HCT116 (cell line): ENCODE results near the gene URB1. TPM values are rescaled to one million over a fixed set of nuclear protein-coding genes. Genes with fewer than 3 reads are reported as not detected.

Experiments used
- ATAC-seq: fragments of 200-7000 bp; cut with Tn5 transposase; 2 replicates; pipeline ENCODE4 v1.9.1; 2020; ENCODE audit warnings: mild to moderate bottlenecking, moderate library complexity
- BruUV-seq: library from RNA; stranded (reverse); fragments of 400-500 nt; replicated peaks from 2 replicates; lab custom pipeline; 2021; lab: Mats Ljungman, UMichigan
- CTCF ChIA-PET: fragments of 300-600 bp; sonication (Branson Sonifier 250); formaldehyde crosslinking; loops from one replicate; lab custom pipeline; 2021; ENCODE audit warnings: antibody characterized with exemption; lab: Charles Lee
- POLR2A ChIA-PET: fragments of 300-600, 350-600 bp; sonication (Branson Sonifier 250); formaldehyde crosslinking; loops from one replicate; lab custom pipeline; 2021; ENCODE audit warnings: antibody characterized with exemption; lab: Charles Lee
- RAD21 ChIA-PET, 2 experiments: fragments of 300-600 bp; sonication (Branson Sonifier 250); formaldehyde crosslinking; loops; one replicate each; lab custom pipeline; 2023; ENCODE audit warnings: low total read pairs in 2 of 2; ENCODE audit not compliant: uncharacterized antibody in 2 of 2, unreplicated experiment in 2 of 2, low non-redundant PET in 1 of 2; lab: Charles Lee
- DNase-seq: peaks from one replicate; pipeline ENCODE4 v3.0.0-alpha.2; 2010; ENCODE audit warnings: low read depth, low spot score
- H2AFZ ChIP-seq: fragments of 200-600 bp; shearing (Covaris generic), sonication (generic); 2 replicates; pipeline ENCODE4 v1.6.1; 2017; ENCODE audit warnings: low read depth, mixed run types, mixed read lengths, antibody characterized with exemption, low read length; ENCODE audit not compliant: poor library complexity, severe bottlenecking
- H3K27ac ChIP-seq: 2 replicates; pipeline ENCODE4 v1.5.1; 2012; ENCODE audit warnings: low read depth, low read length
- H3K27me3 ChIP-seq: fragments of 200-600 bp; sonication (generic); 2 replicates; pipeline ENCODE4 v1.6.1; 2016; ENCODE audit warnings: mixed run types, low read length, mixed read lengths; ENCODE audit not compliant: insufficient read depth
- H3K36me3 ChIP-seq, 2 experiments: fragments of 200-500 bp in 1 of 2; fragments of 200-600 bp in 1 of 2; sonication (Bioruptor generic) in 1 of 2; sonication (generic) in 1 of 2; 2 replicates each; pipeline versions ENCODE4 v1.5.1 to v1.6.1; 2014 to 2016; ENCODE audit warnings: low read length in 2 of 2, inconsistent platforms in 1 of 2, mixed read lengths in 1 of 2, mixed run types in 1 of 2; ENCODE audit not compliant: insufficient read depth in 2 of 2, control insufficient read depth in 1 of 2
- H3K4me1 ChIP-seq, 2 experiments: fragments of 200-600 bp in 1 of 2; sonication (generic) in 1 of 2; 2 replicates each; pipeline versions ENCODE4 v1.5.1 to v1.6.1; 2012 to 2017; ENCODE audit warnings: low read length in 2 of 2, inconsistent platforms in 1 of 2, mild to moderate bottlenecking in 1 of 2, mixed read lengths in 1 of 2, mixed run types in 1 of 2, moderate library complexity in 1 of 2; ENCODE audit not compliant: insufficient read depth in 2 of 2, control insufficient read depth in 1 of 2
- H3K4me2 ChIP-seq: fragments of 200-600 bp; sonication (generic); 2 replicates; pipeline ENCODE4 v1.6.1; 2017; ENCODE audit warnings: mixed run types, low read length, mixed read lengths
- H3K4me3 ChIP-seq, 2 experiments: fragments of 200-600 bp in 1 of 2; sonication (generic) in 1 of 2; replicated peaks in 1 of 2; 2 replicates each; pipeline ENCODE4 v1.5.1; 2011 to 2016; ENCODE audit warnings: low read length in 2 of 2, control low read depth in 1 of 2, low read depth in 1 of 2, mild to moderate bottlenecking in 1 of 2, mixed read lengths in 1 of 2, mixed run types in 1 of 2
- H3K79me2 ChIP-seq: fragments of 200-600 bp; sonication (generic); 2 replicates; pipeline ENCODE4 v1.6.1; 2017; ENCODE audit warnings: mild to moderate bottlenecking, mixed run types, low read length, moderate library complexity, mixed read lengths; ENCODE audit not compliant: insufficient read depth
- H3K9ac ChIP-seq: fragments of 200-600 bp; sonication (generic); 2 replicates; pipeline ENCODE4 v1.6.1; 2016; ENCODE audit warnings: low read length, mixed read lengths
- H3K9me2 ChIP-seq: fragments of 200-600 bp; sonication (generic), shearing (Covaris generic); 2 replicates; pipeline ENCODE4 v1.6.1; 2017; ENCODE audit warnings: mixed run types, mild to moderate bottlenecking, moderate library complexity; ENCODE audit not compliant: insufficient read depth
- H3K9me3 ChIP-seq, 2 experiments: fragments of 200-500 bp in 1 of 2; fragments of 200-600 bp in 1 of 2; sonication (Bioruptor generic) in 1 of 2; sonication (generic) in 1 of 2; 2 replicates each; pipeline ENCODE4 v1.6.1; 2014 to 2017; ENCODE audit warnings: low read length in 2 of 2, mixed read lengths in 2 of 2, inconsistent platforms in 1 of 2, low read depth in 1 of 2, mild to moderate bottlenecking in 1 of 2, mixed run types in 1 of 2, moderate library complexity in 1 of 2; ENCODE audit not compliant: control insufficient read depth in 1 of 2, insufficient read depth in 1 of 2
- H4K20me1 ChIP-seq: fragments of 200-600 bp; sonication (generic), shearing (Covaris generic); 2 replicates; pipeline ENCODE4 v1.6.1; 2017; ENCODE audit warnings: mixed run types, mild to moderate bottlenecking, moderate library complexity; ENCODE audit not compliant: insufficient read depth
- ATF3 ChIP-seq: IDR thresholded peaks from 2 replicates; pipeline ENCODE4 v1.6.1; 2012
- CEBPB ChIP-seq: IDR thresholded peaks from 2 replicates; pipeline ENCODE4 v1.6.1; 2012; ENCODE audit warnings: low read depth
- CTCF ChIP-seq, 3 experiments: fragments of 200-600 bp in 1 of 3; sonication (generic) in 1 of 3; IDR thresholded peaks in 2 of 3; conservative IDR thresholded peaks in 1 of 3; 2 replicates each; pipeline ENCODE4 v1.5.1; 2012 to 2017; ENCODE audit warnings: low read depth in 2 of 3, low read length in 2 of 3, antibody characterized with exemption in 1 of 3, borderline replicate concordance in 1 of 3, control low read depth in 1 of 3, mild to moderate bottlenecking in 1 of 3, mixed read lengths in 1 of 3, mixed run types in 1 of 3, moderate library complexity in 1 of 3; ENCODE audit not compliant: insufficient read depth in 1 of 3
- EGR1 ChIP-seq: IDR thresholded peaks from 2 replicates; pipeline ENCODE4 v1.6.1; 2012; ENCODE audit warnings: low read depth
- ELF1 ChIP-seq: IDR thresholded peaks from 2 replicates; pipeline ENCODE4 v1.6.1; 2012; ENCODE audit warnings: low read depth, borderline replicate concordance
- EZH2 ChIP-seq: fragments of 200-600 bp; sonication (generic); IDR thresholded peaks from 2 replicates; pipeline ENCODE4 v1.6.1; 2017; ENCODE audit warnings: antibody characterized with exemption, mixed run types
- EZH2phosphoT487 ChIP-seq: fragments of 200-600 bp; IDR thresholded peaks from 2 replicates; pipeline ENCODE4 v1.6.1; 2018; ENCODE audit warnings: antibody characterized with exemption, borderline replicate concordance
- JUND ChIP-seq: IDR thresholded peaks from 2 replicates; pipeline ENCODE4 v1.6.1; 2012
- MAX ChIP-seq: IDR thresholded peaks from 2 replicates; pipeline ENCODE4 v1.6.1; 2012
- POLR2A ChIP-seq: IDR thresholded peaks from 2 replicates; pipeline ENCODE4 v1.7.0; 2011; ENCODE audit warnings: borderline replicate concordance; ENCODE audit not compliant: insufficient read depth, insufficient read length; ENCODE audit errors: extremely low read depth
- REST ChIP-seq: IDR thresholded peaks from 2 replicates; pipeline ENCODE4 v1.6.1; 2012; ENCODE audit warnings: low read depth
- SRF ChIP-seq: IDR thresholded peaks from 2 replicates; pipeline ENCODE4 v1.6.1; 2012; ENCODE audit warnings: low read depth
- TCF7L2 ChIP-seq: IDR thresholded peaks from 2 replicates; pipeline ENCODE4 v1.7.0; 2011; ENCODE audit warnings: borderline replicate concordance, inconsistent platforms; ENCODE audit not compliant: insufficient read depth, insufficient read length; ENCODE audit errors: extremely low read depth
- ZBTB33 ChIP-seq: IDR thresholded peaks from 2 replicates; pipeline ENCODE4 v1.6.1; 2011; ENCODE audit warnings: mild to moderate bottlenecking, low read length, moderate library complexity; ENCODE audit not compliant: insufficient replicate concordance; ENCODE audit errors: extremely low read depth
- ZNF274 ChIP-seq: fragments of 200-500 bp; sonication (Bioruptor generic); IDR thresholded peaks from 2 replicates; pipeline ENCODE4 v1.6.1; 2014; ENCODE audit warnings: mild to moderate bottlenecking, low read depth, low read length, inconsistent platforms
- intact Hi-C: fragments of 100-400 bp; cut with micrococcal nuclease; formaldehyde crosslinking; loops from 2 replicates; pipeline ENCODE4 v1.10.0; 2022
- total RNA-seq: library from RNA; stranded (reverse); gene quantifications from one replicate; pipeline ENCODE4 v1.2.1, GENCODE V29; 2021; ENCODE audit not compliant: unreplicated experiment

The URB1 gene
- total RNA-seq, 1 experiment from 2014 or later: 28.3 TPM

- TF ChIP-seq REST: no peak
- TF ChIP-seq ELF1: no peak
- no peak for TF ChIP-seq ATF3
Observed at GRCh38 chr21:32347351-32347750, 45.5 kb downstream of the URB1 start (continued).

GRCh38 chr21:32346951-32347350, 45.9 kb downstream of the URB1 start:
- H3K4me2 ChIP-seq: no peak overlapping the region
- H3K36me3 ChIP-seq: peaks cover 69 to 82% of the 10 kb centered on the region in 2 experiments
- no peaks in the 10 kb centered on the region for H4K20me1 ChIP-seq
- H3K79me2 ChIP-seq: peaks cover 51% of the 10 kb centered on the region
- no peaks in the 10 kb centered on the region for H3K9me2 ChIP-seq
- H3K27ac ChIP-seq: no peak overlapping the region
- intact Hi-C loops: no loop called here
- no peak for DNase-seq
- POLR2A ChIA-PET: no interaction called here
- no peak for ATAC-seq
- H2AFZ ChIP-seq: no peak overlapping the region
- RAD21 ChIA-PET: no interaction called here
- CTCF ChIA-PET: interaction anchor here (0.6 kb wide), 1 partner anchor 254 kb away, joined by 3 read pairs; no protein-coding TSS in a partner anchor
- TF ChIP-seq SRF (no peak), TCF7L2 (no peak), JUND (no peak), CTCF (IDR thresholded peaks at IDR 0.05 in 2 of 3, conservative IDR thresholded peaks at IDR 0.05 in 1 of 3; ENCODE audit: borderline replicate concordance in 1 of 3, insufficient read depth in 1 of 3, low read depth in 2 of 3, low read length in 2 of 3) (no peak), EZH2 (no peak), EGR1 (no peak), ZNF274 (no peak), EZH2phosphoT487 (no peak), ZBTB33 (no peak), MAX (no peak), POLR2A (no peak), CEBPB (no peak)
- no peaks in the 10 kb centered on the region for H3K27me3 ChIP-seq
- no peak overlapping the region for H3K4me3 ChIP-seq
- H3K9ac ChIP-seq: no peak overlapping the region
- H3K4me1 ChIP-seq: no peaks in the 10 kb centered on the region
- H3K9me3 ChIP-seq: peaks cover 4 to 10% of the 10 kb centered on the region in 2 experiments; a peak in 1 of 4 replicates
- no TSS peak for BruUV-seq
